T-helper 1 cell treated with Interleukin-12 subunit alpha and Interleukin-12 subunit beta and Interleukin-4 antibody, amounts not matched to agents 30 ng/mL and 1 ng/mL, for 36 hours (primary cell): ENCODE data around the gene B3GNT5. TPM values are rescaled to one million over a fixed set of nuclear protein-coding genes. Genes with fewer than 3 reads are reported as not detected.

Experiments
- intact Hi-C: fragments of 100-400 bp; cut with micrococcal nuclease; formaldehyde crosslinking; loops from one replicate; pipeline ENCODE4 v1.15.1; 2024
- total RNA-seq: library from RNA; stranded (reverse); gene quantifications from 2 replicates; pipeline ENCODE4 v1.2.3, GENCODE V29; 2022

The B3GNT5 gene, protein sequence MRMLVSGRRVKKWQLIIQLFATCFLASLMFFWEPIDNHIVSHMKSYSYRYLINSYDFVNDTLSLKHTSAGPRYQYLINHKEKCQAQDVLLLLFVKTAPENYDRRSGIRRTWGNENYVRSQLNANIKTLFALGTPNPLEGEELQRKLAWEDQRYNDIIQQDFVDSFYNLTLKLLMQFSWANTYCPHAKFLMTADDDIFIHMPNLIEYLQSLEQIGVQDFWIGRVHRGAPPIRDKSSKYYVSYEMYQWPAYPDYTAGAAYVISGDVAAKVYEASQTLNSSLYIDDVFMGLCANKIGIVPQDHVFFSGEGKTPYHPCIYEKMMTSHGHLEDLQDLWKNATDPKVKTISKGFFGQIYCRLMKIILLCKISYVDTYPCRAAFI
- total RNA-seq = 2.0 and 2.5 TPM in 2 replicates

DNA sequence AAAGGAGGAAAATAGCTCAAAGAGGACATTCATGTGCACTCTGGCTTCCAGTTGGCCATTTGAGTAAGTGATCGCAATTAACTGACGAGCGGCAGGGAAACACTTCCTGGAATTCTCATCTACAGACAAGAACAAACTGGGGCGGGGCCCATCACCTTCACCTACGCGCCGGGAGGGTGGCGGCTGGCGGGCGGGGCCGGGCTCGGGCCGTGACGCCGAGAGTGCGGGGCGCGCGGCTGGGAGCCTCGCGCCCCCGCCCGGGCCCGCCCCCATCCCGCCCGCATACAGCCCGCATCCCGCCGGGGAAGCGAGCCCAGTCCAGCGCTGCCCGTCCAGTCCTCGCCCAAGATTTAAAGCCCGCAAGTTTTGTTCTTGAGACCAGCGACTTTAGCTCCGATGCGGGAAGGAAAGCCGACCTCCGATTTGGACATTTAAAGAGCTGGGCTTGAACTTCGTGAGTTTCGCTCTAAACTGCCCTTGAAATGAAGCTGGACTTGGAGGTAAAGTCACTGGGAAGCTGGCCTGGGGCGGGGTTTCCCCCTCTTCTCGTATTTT is at the start of gene B3GNT5:
B3GNT5 (plus strand) TSS at position 281 of the 555 bp plus-strand sequence. CDS start 16,546 bp downstream, outside the sequence.
- intact Hi-C loops = loop anchor here (1.0 to 10.0 kb wide), 6 partner anchors 29 to 632 kb away; partner anchors contain the start of gene PARL

DNA sequence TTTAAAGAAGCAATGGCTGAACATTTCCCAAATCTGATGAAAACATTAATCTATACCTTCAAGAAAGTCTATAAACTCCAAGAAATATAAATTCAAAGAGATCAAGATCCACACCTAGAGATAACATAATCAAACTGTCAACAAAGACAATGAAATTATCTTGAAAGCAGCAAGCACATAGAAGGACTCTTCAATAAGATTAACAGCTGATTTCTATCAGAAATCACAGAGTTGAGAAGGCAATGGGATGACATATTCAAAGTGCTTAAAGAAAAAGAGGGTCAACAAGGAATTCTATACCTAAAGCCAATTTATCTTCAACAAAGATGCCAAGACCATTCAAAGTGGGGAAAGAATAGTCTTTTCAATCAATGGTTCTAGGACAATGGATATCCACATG is 49.4 kb upstream of the B3GNT5 start:
- intact Hi-C loops = no loop called here

DNA sequence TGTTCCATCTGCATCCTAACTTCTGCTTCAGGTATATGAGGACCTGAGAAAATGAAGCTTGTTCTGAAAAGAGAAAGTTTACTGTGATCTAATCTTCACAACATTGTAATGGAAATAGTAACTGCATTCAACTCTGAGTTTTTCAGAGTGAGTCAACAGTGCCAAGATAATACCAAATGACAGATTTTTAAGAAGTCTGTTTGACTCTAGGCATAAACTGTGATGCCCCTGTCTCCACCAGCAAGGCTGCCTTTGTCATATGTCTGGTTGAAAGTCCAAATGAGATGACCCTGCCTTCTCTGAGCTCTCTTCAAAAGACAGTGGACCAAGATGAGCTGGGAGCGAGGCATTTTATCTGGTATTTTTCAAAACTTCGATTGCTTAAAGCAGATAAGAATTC is 44.8 kb upstream of the B3GNT5 start:
- intact Hi-C loops = no loop called here

DNA sequence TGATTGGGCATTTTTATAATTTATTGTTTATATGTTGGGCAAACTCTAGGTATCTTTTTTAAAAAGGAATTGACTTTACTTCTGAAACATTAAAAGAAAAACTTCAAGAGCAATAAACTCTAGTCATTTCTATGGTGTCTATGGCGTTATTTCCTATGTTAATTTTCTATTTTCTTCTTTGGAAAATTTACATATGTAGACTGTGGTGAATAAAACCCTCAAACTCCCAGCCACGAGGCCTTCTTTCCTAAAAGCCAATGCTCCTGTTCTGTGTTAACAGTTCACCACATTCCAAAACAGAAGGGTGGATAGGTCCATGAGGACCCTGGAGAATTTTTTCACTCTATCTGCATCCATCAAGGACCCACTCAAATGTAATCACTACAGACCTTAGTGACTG is 44.3 kb upstream of the B3GNT5 start:
- intact Hi-C loops = no loop called here

DNA sequence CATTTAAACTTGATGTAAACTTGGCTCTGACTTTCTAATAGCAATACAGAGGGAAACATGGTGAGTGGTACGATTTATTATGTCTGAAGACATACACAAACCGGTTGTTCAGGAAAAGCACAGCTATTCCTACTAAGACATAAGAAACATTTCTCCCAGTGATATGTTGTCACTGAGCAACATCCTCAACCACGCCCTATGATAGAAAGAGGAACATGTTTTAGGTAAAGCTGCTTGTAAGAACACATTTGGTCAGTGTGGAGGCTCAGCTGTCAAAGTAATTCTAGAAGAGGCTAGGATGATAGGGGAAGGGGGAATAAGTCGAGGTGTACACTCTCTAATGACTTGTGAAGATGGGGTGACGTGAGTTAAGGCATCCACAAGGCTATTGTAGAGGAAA is 42.7 kb upstream of the B3GNT5 start:
- intact Hi-C loops = no loop called here

DNA sequence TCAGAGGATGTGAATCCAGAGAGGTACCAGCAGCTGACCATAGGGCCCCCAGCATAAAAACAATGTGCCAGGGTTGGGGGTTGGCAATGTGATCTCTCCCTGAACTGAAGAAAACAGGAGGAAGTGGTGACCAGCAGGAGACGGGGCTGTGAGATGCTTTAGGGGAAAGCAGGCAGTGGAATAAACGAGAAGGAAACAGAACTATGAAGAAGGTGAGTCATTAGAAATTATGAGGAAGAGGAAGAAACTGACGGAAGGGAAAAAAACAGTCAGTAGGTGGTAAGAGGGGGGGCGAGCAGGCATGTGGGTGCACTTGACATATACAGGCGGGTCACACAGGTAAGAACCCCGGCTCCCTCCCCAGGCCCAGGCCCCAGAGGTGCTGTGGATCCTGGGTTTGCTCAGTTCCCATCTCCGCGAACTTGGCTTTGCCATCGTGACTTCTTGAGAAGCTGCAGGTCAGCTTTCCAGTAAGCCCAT is 42.2 kb upstream of the B3GNT5 start:
- intact Hi-C loops = no loop called here

DNA sequence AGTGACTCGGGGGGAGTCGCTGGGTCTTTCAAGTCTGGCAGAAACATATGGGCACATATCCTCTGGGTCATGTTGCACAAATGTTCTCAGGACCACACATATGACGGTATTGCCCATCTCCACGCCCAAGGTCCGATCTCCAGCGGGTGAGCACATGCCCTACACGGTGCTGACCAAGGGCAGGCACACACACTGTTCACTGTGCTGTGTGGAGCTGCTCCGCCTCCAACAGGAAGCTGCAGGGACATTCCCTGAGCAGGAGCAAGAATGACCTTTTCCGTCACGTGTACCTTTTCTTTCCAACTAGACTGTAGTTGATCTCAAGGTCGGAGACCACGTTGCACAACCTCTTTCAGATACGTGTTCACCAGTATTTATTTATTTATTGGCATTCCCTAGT is 41.7 kb upstream of the B3GNT5 start:
- intact Hi-C loops = no loop called here

DNA sequence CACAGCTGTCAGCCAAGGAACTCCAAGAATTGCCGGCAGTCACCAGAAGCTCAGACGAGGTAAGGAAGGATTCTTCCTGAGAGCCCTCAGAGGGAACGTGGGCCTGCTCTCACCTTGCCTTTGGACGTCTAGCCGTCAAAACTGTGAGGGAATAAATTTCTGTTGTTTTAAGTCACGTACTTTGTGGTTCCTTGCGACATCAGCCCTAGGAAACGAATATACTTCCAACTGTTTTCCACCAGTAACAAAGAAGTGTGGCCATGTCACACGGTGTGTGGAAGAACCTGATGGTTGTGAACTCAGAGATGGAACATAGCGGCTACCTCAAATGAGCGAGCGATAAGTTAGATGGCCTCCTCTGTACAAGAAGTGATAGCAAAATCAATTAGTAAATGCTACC is 41.0 kb upstream of the B3GNT5 start:
- intact Hi-C loops = no loop called here

DNA sequence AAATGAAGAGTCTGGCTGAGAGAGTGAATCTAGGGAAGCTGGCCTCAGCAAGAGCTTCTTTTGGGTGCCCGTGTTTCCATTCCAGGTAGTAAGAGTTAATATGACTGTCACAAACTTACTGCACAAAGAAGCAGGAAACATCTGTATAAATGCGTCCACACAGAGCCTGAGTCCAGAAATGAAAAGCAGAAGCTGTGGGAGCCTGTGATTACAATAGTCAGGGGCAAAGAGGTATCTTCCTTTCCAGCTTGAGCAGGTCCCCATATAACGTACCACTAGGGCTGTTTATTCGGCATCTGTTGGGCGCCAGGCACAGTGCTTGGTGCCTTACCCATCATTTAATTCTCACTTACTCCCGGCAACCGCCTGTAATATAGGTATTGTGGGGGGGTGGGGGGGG is 40.5 kb upstream of the B3GNT5 start:
- intact Hi-C loops = no loop called here

DNA sequence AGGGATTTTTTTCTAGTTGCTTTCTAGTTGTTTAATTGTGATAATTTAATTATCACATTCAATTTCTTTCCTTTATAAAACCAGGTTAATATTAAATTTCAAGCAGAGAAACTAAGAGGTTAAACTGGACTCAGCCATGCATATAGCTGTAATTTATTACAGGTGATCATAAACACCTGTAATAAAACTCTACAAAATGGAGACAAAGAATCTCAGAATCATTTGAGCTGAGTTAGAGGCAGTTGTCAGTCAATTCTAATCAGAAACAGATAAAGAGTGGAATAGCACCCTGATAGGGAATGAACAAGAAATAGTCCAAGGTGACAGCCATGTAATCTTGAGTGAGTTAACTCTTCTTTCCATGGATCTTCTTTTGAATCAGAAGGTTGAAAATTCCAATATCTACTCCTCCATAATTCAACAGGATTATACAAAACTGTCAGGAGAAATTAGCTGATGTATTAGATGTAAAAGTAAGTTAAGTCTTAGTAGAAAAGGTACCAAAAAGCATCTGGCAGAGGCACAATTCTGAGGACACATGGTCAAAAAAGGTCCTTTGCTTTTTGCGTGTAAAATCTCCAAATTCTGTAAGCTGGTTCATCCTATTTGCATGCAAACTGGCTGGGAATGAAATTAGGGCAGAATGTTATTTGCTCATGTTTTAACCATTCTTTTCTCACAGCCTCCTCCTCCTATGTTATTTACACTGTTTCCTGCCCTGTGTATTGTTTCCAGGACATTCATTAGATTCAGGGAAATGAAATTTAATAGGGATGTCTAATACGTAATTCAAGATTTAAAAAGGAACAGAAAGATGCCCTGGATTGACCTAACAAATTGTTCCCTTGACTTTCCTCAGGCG is 39.4 kb upstream of the B3GNT5 start:
- intact Hi-C loops = no loop called here

DNA sequence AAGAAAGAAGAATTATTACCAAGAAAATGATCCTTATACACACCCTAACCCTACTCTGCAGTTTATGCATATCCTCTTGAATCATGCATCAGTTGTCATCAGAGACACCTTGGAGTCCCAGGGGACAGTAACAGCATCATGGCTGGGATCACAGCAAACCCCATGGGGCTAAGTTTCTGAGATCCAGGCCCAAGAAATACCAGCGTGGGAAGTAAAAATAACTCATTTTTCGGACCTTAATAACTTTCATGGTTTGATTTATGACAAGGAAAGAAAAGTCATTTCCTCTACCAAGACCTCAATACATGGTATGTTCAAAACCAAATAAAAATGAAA is 38.8 kb upstream of the B3GNT5 start:
- intact Hi-C loops = no loop called here

DNA sequence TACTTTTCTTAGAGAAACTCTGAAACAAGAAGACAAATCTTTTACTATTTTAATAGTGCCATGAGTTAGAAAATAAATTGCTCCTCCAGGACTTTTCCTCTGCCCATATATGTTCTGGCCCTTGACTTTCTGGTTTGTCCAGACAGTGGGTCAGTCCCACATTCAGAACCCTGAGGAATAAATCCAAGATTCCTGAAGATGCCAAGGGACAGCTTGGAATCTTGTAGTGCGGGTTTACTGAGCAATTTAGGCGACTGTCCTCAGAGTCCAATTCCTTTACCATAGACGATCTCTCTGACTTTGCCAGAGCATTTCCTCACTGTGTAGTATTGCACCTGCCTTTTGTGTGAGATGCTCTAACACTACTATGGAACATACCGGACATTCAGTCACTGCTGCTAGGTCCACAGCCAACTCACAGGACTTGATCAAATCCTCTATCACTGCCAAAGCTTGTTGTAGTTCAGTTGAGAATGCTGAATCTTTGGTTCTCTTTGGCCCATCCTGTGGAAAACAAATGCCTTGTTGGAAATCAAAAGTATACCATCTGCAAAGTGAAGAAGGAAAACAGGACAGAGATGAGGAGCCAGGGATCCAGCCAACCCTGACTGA is 37.4 kb upstream of the B3GNT5 start:
- intact Hi-C loops = no loop called here

DNA sequence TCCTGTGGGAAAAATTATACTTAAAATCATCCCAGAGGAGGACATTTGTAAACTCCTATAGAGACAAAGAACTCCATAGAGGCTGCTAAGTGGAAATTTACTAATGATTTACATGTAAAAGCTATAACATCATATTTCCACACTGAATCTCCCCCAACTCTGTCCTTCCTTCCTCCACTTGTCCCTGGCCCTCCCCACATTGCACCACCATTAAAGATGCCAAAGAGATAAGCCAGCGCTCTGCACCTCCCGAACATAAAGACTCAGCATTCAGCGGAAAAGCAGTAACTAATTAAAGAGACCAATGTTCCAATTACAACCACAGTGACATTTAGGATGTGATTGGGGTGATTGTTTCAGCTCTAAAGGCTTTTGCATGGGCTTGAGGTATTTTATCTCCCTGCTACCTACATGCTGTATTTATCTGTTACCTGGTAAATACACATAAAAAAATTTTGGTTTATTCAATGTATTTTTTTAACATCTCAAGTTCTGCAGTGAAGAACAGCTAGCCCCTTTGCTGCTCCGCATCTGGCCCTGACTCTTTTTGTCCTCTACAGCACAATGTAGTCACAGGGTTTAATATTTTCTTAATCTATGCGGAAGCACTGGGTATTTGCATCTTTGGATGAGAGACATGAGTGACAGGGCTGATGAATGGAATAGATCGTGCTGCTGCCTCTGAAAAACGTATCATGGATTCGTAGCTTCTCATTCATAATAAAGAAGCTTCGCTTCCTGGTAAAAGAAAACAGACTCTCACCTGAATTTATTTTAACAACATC is 35.3 kb upstream of the B3GNT5 start:
- intact Hi-C loops = no loop called here

DNA sequence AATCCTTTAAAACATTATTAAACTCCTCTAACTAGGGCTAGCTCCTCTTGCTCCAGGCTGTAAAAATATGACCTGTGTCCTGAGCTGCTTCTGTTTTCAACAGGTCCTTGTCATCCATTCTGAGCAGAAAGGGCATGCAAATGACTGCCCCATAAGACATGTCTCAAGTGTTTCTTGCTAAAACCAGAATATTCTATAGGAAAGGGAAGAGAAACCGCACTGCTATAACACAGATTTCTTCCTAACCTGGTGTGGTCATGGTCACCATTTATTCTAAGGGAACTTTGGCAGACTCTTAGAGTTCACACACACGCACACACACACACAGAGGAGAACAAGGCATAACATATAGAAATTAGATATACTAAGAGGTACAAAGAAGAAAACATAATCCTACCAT is 34.2 kb upstream of the B3GNT5 start:
- intact Hi-C loops = no loop called here

DNA sequence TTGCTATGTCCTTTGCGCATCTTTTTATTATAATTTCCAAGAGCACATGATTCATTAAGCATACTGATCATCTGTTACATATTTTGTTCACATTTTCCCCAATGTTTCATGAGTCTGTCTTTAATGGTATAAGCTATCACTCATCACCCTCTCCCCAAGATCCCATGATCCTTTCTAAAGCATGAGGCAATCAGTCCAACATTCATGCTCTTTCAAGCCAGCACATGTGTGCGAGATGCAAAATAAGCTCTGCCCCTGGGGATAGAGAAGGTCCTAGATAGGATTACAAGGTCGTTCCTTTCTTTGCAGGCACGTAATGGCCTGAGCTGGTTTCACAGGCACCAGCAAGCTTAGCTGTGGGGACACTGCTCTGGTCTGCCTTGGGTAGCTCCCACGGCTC is 32.2 kb upstream of the B3GNT5 start:
- intact Hi-C loops = no loop called here

DNA sequence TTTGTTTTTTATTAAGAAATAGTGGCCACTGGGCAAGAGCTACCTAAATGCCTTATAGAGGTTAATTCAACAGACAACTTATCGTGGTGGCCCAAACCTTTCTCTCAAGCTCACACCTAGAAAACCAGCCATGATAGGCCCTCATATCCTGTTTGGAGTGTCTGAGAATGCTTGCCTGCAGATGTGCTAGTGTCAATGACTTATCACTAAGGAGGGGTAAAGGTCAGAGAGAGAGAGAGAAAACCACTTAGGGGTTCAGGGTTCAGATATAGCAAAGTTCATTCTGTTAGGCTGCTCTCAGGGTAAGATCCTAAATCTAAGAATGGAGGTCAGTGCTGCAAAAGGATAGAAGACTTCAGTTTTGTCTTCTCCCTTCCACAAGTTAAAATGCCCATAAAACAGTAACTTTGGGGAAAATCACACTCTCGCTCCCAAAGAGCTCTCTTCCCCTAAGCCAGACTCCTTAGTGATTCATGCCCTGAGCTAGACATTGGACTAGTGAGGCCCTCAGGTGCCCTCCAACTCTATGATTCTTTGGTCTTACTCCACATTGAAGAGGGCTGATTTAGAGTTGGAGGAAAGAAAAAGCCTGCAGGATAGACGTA is 30.3 kb upstream of the B3GNT5 start:
- intact Hi-C loops = no loop called here

DNA sequence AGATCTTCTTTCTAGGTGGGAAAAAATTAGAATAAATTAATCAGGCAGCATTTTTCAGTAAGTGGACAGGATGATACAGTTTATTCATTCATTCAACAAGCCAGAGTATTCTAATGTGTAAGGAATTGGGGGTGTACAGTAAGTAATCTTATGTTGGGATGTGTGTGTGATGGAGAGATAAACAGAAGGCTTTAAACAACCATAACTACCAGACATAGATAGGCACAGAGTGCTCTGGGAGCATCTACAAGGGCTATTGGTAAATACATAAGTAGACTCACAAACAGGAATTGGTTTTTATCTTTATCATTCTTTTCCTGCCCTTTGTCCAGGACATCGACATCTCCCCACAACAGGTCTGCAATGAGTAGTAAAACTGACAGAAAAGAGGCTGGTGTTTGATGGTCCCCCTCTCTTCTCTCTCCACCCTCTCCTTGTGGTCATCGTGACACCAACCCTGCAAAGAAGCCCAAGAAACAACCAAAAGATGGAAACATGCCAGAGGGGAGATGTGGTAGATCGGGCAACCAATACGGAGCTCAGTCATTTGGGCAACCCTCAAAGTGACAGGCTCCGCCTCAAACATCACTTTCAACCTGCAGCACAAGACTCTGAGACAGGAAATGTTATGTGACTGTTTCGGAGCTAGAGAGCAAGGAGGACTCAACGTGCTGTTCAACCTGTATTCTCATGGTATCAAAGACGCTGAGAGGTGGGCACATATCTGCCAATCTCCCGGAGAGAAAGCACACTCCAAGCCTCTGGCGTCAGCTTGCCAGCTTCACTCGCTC is 28.7 kb upstream of the B3GNT5 start:
- intact Hi-C loops = loop anchor here (1.0 kb wide), 3 partner anchors 22 to 61 kb away; partner anchors contain the start of gene B3GNT5

DNA sequence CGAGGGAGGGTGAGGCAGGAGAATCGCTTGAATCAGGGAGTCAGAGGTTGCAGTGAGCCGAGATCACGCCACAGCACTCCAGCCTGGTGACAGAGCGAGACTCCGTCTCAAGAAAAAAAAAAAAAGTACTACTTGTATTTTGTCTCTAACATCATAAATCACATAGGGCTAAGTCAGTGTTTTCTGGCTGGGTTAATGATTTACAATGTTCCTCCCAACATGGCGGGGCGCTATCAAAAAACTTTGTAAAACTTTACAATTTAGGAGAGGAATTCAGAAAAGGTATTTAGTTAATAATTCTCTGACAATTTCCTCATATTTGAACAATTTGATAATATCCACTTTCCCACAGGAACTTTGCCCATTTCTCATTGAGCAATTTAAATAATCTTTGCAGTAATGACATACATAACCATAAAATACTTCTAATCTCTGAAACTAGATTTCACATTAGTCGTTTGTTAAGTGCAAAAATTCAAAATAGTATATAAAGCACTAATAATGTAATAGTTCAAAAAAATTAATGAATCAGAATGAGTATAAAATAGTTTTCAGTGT is 26.6 kb upstream of the B3GNT5 start:
- intact Hi-C loops = no loop called here

DNA sequence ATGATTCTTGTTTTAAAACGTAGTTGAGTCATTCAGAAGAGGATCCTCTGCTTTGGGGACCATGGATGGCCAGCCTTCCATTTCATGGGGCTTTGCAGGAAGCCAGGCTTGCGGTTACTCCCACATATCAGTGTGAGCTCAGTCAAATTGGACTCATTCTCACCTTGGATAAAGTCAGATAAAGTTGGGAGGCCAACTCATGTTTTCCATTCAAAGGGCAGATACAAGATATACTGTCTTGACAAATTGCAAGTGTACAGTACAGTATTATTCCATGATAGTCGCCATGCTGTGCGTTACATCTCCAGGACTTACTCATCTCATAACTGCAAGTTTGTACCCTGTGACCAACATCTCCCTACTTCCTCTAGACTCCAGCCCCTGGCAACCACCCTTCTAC is 25.5 kb upstream of the B3GNT5 start:
- intact Hi-C loops = no loop called here
